ENCODE results near the gene OR51I1.

OR51I1 gene

DNA sequence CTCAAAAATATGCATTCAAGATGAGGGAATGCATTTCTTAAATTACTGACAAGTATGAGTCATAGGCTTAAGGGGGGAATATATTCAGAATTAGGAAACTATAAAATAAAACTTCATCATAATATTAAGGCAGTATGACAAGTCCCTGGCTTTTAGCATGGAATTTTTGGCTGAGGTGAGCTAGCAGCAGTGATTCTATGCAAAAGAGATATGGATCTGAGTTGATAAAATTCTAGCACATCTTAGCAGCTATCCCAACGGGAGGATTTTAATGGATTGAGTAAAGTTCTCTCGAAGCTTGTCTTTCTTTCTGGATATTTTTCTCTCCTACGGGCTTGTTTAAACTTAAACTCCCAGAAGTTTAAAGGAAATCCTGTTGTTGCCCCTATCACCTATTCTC lies 18.2 kb downstream of the OR51I1 start:
- TF ChIP-seq, protein P1, sequence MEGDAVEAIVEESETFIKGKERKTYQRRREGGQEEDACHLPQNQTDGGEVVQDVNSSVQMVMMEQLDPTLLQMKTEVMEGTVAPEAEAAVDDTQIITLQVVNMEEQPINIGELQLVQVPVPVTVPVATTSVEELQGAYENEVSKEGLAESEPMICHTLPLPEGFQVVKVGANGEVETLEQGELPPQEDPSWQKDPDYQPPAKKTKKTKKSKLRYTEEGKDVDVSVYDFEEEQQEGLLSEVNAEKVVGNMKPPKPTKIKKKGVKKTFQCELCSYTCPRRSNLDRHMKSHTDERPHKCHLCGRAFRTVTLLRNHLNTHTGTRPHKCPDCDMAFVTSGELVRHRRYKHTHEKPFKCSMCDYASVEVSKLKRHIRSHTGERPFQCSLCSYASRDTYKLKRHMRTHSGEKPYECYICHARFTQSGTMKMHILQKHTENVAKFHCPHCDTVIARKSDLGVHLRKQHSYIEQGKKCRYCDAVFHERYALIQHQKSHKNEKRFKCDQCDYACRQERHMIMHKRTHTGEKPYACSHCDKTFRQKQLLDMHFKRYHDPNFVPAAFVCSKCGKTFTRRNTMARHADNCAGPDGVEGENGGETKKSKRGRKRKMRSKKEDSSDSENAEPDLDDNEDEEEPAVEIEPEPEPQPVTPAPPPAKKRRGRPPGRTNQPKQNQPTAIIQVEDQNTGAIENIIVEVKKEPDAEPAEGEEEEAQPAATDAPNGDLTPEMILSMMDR (IDR thresholded peaks at IDR 0.05; ENCODE audit: borderline replicate concordance, insufficient read depth, low read depth, low read length) = no peak

DNA sequence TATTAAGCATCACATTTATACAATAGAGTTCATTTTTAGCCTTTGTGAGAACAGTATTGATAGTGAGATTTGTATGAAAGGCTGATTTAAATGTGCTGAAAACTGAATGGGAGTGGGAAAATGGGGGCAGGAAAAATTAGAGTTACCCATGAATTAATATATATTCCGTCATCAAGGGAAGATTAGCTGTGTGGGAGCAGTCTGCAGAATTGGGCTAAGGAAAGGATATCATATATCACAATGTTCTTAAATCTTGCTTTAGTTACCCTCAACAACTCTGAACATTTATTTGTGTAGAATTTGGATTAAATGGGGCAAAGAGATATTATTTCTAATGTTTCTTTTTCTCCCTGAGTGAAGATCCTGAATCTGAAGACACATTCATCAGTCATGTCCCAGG lies 19.5 kb downstream of the OR51I1 start, which contains the start of gene OR51Q1:
OR51Q1 (plus strand) TSS at position 301 of the 400 bp plus-strand sequence; CDS start at position 391, 90 bp downstream.
- TF ChIP-seq, protein P1 (IDR thresholded peaks at IDR 0.05; ENCODE audit: borderline replicate concordance, insufficient read depth, low read depth, low read length) = no peak
- H3K4me3 ChIP-seq (ENCODE audit: low read depth, low read length) = no peak within 1 kb of the TSS

More for the DNA sequence above, 18.2 kb downstream of the OR51I1 start:
- H3K4me3 ChIP-seq (ENCODE audit: low read depth, low read length) = no peak overlapping the region

DNA sequence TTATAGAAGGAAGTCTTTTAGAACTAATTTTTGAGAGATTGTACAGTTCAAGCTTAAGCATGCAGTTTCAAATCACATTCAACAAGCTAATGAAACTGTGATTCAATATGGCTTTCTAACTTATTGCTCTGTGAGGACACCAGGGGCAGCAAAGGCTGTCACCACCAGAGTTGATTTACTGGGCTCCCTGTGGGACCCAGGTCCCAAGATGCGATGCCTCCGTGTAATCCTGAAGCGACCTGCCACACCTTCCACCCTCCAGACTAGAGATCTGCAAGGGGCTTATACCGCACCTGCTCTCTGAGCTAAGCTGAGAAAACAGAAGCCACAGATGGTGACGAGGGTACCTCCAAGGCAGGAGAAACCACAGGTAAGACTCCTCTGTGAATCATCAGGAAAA lies 20.3 kb downstream of the OR51I1 start:
- H3K4me3 ChIP-seq (ENCODE audit: low read depth, low read length) = no peak overlapping the region
- TF ChIP-seq, protein P1 (IDR thresholded peaks at IDR 0.05; ENCODE audit: borderline replicate concordance, insufficient read depth, low read depth, low read length) = no peak

DNA sequence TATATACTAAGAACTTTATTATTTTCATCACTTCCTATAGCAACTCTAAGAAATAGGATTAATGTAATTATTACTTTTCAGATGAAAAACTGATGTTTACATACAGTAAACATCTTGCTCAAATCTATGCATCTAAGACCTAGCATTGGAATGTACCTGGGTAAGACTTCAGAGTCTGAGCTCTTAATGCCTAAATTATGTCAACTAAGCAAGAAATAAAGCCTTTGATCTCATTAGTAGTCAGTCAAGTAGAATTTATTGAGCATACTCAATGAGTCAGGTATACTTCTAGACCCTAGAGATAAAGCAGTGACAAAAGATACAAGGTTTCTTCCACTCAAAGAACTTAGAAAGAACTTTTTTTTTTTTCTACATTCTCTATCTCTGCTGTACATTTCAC lies 36.1 kb downstream of the OR51I1 start:
- H3K4me3 ChIP-seq (ENCODE audit: low read depth, low read length) = no peak overlapping the region
- TF ChIP-seq, protein P1 (IDR thresholded peaks at IDR 0.05; ENCODE audit: borderline replicate concordance, insufficient read depth, low read depth, low read length) = no peak

DNA sequence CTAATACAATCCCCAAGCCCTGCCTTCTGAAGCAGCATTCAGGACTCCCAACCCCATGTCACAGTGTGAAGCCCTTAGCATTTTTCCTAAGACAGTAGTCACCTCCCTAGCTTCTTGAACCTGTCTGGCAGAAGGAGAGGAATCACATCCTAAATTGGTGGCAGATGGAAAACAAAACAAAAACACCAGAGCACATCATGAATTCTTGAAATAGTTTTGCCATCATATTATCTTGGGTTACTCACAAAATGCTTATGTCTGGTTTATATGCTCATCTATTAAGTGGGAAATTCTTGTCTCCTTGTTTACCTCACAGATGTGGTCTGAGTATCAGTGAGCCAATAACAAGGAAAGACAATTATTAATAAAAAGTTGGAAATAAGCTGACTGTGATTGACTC lies 42.4 kb downstream of the OR51I1 start:
- no peak overlapping the region for H3K4me3 ChIP-seq (ENCODE audit: low read depth, low read length)
- TF ChIP-seq, protein P1 (IDR thresholded peaks at IDR 0.05; ENCODE audit: borderline replicate concordance, insufficient read depth, low read depth, low read length) = no peak

- TF ChIP-seq, protein P1 (IDR thresholded peaks at IDR 0.05; ENCODE audit: borderline replicate concordance, insufficient read depth, low read depth, low read length) = no peak
- no peak overlapping the region for H3K4me3 ChIP-seq (ENCODE audit: low read depth, low read length)
Observed at GRCh38 chr11:5394091-5394490, 47.2 kb downstream of the OR51I1 start.
